Measurements from ENCODE around the gene TSGA10IP.

DNA sequence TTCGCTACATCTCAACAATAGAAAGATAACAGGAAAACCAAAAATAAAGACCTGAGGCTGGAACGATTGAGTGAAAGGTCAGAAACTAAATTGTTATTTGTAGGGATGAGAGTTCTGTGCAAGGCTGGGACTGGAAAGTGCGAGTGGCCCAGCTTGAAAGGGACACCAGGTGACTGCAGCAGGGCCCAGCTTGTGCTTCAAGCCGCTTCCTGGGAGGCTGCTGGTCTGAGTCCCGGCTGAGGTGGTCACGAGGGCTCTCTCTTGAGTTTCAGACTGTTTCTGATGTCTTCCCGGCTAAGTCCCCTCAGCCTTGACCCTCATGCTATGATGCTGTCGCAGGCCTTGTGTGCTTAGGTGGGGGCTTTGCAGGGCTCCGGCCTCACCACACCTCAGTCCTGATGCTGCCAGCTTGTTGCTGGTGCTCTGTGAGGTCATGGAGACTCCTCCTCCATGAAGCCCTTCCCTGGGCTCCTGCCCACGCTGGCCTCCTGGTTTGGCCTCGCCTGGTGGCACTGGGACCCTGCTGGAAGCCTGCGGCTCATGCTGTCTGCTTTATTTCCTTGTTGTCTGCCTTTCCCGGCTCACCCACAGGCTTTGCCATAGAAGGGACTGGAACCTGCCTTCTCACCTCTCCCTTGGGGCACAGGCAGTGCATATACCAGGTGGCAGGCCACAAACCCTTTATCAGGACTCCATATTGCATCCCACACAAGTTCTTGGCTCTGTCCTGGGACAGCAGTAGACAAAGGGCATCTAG is 61.0 kb downstream of the TSGA10IP start:
- TF ChIP-seq, protein P1, sequence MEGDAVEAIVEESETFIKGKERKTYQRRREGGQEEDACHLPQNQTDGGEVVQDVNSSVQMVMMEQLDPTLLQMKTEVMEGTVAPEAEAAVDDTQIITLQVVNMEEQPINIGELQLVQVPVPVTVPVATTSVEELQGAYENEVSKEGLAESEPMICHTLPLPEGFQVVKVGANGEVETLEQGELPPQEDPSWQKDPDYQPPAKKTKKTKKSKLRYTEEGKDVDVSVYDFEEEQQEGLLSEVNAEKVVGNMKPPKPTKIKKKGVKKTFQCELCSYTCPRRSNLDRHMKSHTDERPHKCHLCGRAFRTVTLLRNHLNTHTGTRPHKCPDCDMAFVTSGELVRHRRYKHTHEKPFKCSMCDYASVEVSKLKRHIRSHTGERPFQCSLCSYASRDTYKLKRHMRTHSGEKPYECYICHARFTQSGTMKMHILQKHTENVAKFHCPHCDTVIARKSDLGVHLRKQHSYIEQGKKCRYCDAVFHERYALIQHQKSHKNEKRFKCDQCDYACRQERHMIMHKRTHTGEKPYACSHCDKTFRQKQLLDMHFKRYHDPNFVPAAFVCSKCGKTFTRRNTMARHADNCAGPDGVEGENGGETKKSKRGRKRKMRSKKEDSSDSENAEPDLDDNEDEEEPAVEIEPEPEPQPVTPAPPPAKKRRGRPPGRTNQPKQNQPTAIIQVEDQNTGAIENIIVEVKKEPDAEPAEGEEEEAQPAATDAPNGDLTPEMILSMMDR (IDR thresholded peaks at IDR 0.05; ENCODE audit: low read length), result no peak
- TF ChIP-seq EZH2 (IDR thresholded peaks at IDR 0.05; ENCODE audit: borderline replicate concordance, low read length), result no peak
